Keratinocyte (primary cell): ENCODE data around the gene ABHD12B. TPM values are rescaled to one million over a fixed set of nuclear protein-coding genes. Genes with fewer than 3 reads are reported as not detected.

ENCODE experiments used
- DNase-seq: peaks from one replicate; pipeline ENCODE4 v3.0.0-alpha.2; 2011; ENCODE audit warnings: low read depth, missing footprints, low spot score
- FAIRE-seq: peaks from 2 replicates; lab custom pipeline; 2011; peaks lifted over from hg19 to GRCh38; lab: Jason Lieb, UNC
- H2AFZ ChIP-seq: 2 replicates; pipeline ENCODE4 v1.6.0; 2012; ENCODE audit warnings: low read length, control low read depth, inconsistent platforms; ENCODE audit not compliant: control insufficient read depth
- H3K27ac ChIP-seq: 2 replicates; pipeline ENCODE4 v1.5.1; 2011; ENCODE audit warnings: low read length; ENCODE audit not compliant: control insufficient read depth, insufficient read depth
- H3K27me3 ChIP-seq: 3 replicates; pipeline ENCODE4 v1.6.0; 2011; ENCODE audit warnings: low read length; ENCODE audit not compliant: control insufficient read depth, insufficient read depth; ENCODE audit errors: extremely low read depth
- H3K36me3 ChIP-seq, 2 experiments: 2 replicates in 1 of 2; 3 replicates in 1 of 2; pipeline ENCODE4 v1.5.1; 2011; ENCODE audit warnings: low read length in 2 of 2, mild to moderate bottlenecking in 1 of 2; ENCODE audit not compliant: control insufficient read depth in 2 of 2, insufficient read depth in 2 of 2; ENCODE audit errors: extremely low read depth in 1 of 2
- H3K4me1 ChIP-seq: 3 replicates; pipeline ENCODE4 v1.5.1; 2011; ENCODE audit warnings: low read length; ENCODE audit not compliant: control insufficient read depth, insufficient read depth; ENCODE audit errors: extremely low read depth
- H3K4me2 ChIP-seq: 3 replicates; pipeline ENCODE4 v1.6.0; 2011; ENCODE audit warnings: low read depth, low read length; ENCODE audit not compliant: control insufficient read depth, insufficient read depth; ENCODE audit errors: extremely low read depth
- H3K4me3 ChIP-seq, 3 experiments: fragments of 200-600 bp in 1 of 3; sonication (generic) in 1 of 3; 2 replicates in 2 of 3; 3 replicates in 1 of 3; pipeline ENCODE4 v1.5.1; 2011 to 2016; ENCODE audit warnings: low read length in 3 of 3, mild to moderate bottlenecking in 3 of 3, control low read depth in 2 of 3, inconsistent platforms in 1 of 3, low read depth in 1 of 3, mixed read lengths in 1 of 3, mixed run types in 1 of 3, moderate library complexity in 1 of 3; ENCODE audit not compliant: control insufficient read depth in 2 of 3, insufficient read depth in 2 of 3; ENCODE audit errors: extremely low read depth in 1 of 3
- H3K79me2 ChIP-seq: 2 replicates; pipeline ENCODE4 v1.6.0; 2012; ENCODE audit warnings: low read length; ENCODE audit not compliant: control insufficient read depth, insufficient read depth
- H3K9ac ChIP-seq: 3 replicates; pipeline ENCODE4 v1.6.0; 2011; ENCODE audit warnings: low read length; ENCODE audit not compliant: control insufficient read depth, insufficient read depth; ENCODE audit errors: extremely low read depth
- H3K9me1 ChIP-seq: 3 replicates; pipeline ENCODE4 v1.6.0; 2011; ENCODE audit warnings: low read length; ENCODE audit not compliant: control insufficient read depth, insufficient read depth; ENCODE audit errors: extremely low read depth
- H3K9me3 ChIP-seq: 2 replicates; pipeline ENCODE4 v1.5.1; 2012; ENCODE audit warnings: low read depth, low read length; ENCODE audit not compliant: control insufficient read depth
- H4K20me1 ChIP-seq: 3 replicates; pipeline ENCODE4 v1.6.0; 2011; ENCODE audit warnings: low read length; ENCODE audit not compliant: control insufficient read depth, insufficient read depth; ENCODE audit errors: extremely low read depth
- EZH2 ChIP-seq: IDR thresholded peaks from one replicate; pipeline ENCODE4 v1.6.1; 2012; ENCODE audit warnings: inconsistent platforms, mild to moderate bottlenecking, low read length, moderate library complexity
- dilution Hi-C: fragments of 300-500 bp; cut with MboI; formaldehyde crosslinking; loops from one replicate; pipeline ENCODE4 v1.7.0; 2020; ENCODE audit warnings: low sequenced_read_pairs; ENCODE audit not compliant: extremely low pct_ligation_motif_present
- polyA plus RNA-seq, 5 experiments: library from polyadenylated mRNA; depleted of rRNA in 3 of 5; stranded (reverse) in 3 of 5; stranded (forward) in 1 of 5; unstranded in 1 of 5; fragments of >200 nt; gene quantifications; 1 replicate in 1 of 5; 2 replicates in 3 of 5; 3 replicates in 1 of 5; pipeline versions ENCODE4 v1.2.1 to v1.2.3, GENCODE V29; 2011 to 2012; ENCODE audit warnings: missing spikeins in 2 of 5, low read depth in 1 of 5, low replicate concordance in 1 of 5
- TF ChIP-seq, protein P1 (sequence below), 3 experiments: IDR thresholded peaks in 1 of 3; conservative IDR thresholded peaks in 1 of 3; optimal IDR thresholded peaks in 1 of 3; 2 replicates in 2 of 3; 3 replicates in 1 of 3; pipeline versions ENCODE3 to v1.5.1; 2011; ENCODE audit warnings: low read length in 3 of 3, mild to moderate bottlenecking in 3 of 3, moderate library complexity in 2 of 3, control low read depth in 1 of 3, inconsistent platforms in 1 of 3; ENCODE audit not compliant: insufficient read depth in 2 of 3; ENCODE audit errors: extremely low read depth in 1 of 3

ABHD12B gene
- polyA plus RNA-seq, 1 donor (not counting 4 experiments of a cell fraction or from before 2014, with no cell fraction given), result not detected

DNA sequence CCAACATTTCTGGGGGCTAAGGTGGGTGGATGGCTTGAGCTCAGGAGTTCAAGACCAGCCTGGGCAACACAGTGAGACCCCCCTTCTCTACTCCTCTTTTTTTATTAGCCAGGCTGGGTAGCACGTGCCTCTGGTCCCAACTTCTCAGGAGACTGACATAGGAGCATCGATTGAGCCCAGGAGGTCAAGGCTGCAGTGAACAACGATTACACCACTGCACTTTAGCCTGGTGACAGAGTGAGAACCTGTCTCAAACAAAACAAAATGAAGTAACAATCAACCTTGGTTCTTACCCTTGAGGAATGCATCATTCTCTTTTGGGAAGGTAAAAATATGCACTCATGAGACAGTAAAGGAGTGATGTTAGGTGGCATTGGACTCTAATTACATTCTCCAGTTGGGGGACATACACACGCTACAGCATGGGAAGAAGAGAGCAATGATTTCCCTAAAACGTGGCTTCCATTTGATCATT is 37.0 kb upstream of the ABHD12B start:
- no peak overlapping the region for H3K4me2 ChIP-seq
- dilution Hi-C loops, result no loop called here
- no peak for FAIRE-seq

DNA sequence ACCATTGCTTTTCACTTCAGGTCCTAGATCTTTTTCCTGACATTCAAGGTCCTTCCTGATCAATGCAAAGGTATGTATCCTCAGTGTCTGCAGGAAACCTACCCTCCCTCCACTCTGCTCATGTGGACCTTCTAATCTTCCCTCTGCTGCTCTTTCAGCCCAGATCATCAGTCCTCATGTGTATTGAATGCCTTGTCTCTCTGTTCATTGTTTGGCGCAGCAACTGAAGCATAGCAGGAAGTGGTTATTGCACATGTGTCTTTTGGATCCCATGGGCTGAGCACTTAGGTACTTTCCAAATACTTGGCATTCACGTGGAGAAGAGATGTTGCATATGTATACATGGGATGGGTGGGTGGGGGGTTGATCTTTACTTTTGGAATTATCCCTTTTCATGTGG is 36.6 kb upstream of the ABHD12B start:
- H2AFZ ChIP-seq, result peak overlapping the region; percentile 29

More for the DNA sequence above, 37.0 kb upstream of the ABHD12B start:
- no peak for TF ChIP-seq EZH2
- TF ChIP-seq, protein P1, sequence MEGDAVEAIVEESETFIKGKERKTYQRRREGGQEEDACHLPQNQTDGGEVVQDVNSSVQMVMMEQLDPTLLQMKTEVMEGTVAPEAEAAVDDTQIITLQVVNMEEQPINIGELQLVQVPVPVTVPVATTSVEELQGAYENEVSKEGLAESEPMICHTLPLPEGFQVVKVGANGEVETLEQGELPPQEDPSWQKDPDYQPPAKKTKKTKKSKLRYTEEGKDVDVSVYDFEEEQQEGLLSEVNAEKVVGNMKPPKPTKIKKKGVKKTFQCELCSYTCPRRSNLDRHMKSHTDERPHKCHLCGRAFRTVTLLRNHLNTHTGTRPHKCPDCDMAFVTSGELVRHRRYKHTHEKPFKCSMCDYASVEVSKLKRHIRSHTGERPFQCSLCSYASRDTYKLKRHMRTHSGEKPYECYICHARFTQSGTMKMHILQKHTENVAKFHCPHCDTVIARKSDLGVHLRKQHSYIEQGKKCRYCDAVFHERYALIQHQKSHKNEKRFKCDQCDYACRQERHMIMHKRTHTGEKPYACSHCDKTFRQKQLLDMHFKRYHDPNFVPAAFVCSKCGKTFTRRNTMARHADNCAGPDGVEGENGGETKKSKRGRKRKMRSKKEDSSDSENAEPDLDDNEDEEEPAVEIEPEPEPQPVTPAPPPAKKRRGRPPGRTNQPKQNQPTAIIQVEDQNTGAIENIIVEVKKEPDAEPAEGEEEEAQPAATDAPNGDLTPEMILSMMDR (optimal IDR thresholded peaks at IDR 0.05 in 1 of 3, IDR thresholded peaks at IDR 0.05 in 1 of 3, conservative IDR thresholded peaks at IDR 0.05 in 1 of 3; ENCODE audit: extremely low read depth in 1 of 3, insufficient read depth in 2 of 3, low read length in 3 of 3), result no peak
- no peaks in the 10 kb centered on the region for H4K20me1 ChIP-seq
- no peak overlapping the region for H2AFZ ChIP-seq
- H3K79me2 ChIP-seq, result peaks cover 4% of the 10 kb centered on the region
- H3K4me1 ChIP-seq, result peaks cover 5% of the 10 kb centered on the region
- H3K4me3 ChIP-seq, result no peak overlapping the region
- no peaks in the 10 kb centered on the region for H3K9me1 ChIP-seq
- DNase-seq, result no peak
- no peak overlapping the region for H3K27ac ChIP-seq
- H3K36me3 ChIP-seq, result no peaks in the 10 kb centered on the region
- H3K27me3 ChIP-seq, result no peaks in the 10 kb centered on the region
- no peaks in the 10 kb centered on the region for H3K9me3 ChIP-seq
- no peak overlapping the region for H3K9ac ChIP-seq

More for the DNA sequence above, 36.6 kb upstream of the ABHD12B start:
- TF ChIP-seq EZH2, result no peak
- TF ChIP-seq, protein P1 (optimal IDR thresholded peaks at IDR 0.05 in 1 of 3, IDR thresholded peaks at IDR 0.05 in 1 of 3, conservative IDR thresholded peaks at IDR 0.05 in 1 of 3; ENCODE audit: extremely low read depth in 1 of 3, insufficient read depth in 2 of 3, low read length in 3 of 3), result no peak
- H3K4me2 ChIP-seq, result no peak overlapping the region
- DNase-seq (no peak), FAIRE-seq (peak; percentile 76)
- no peaks in the 10 kb centered on the region for H3K36me3 ChIP-seq
- H3K9me3 ChIP-seq, result no peaks in the 10 kb centered on the region
- no peak overlapping the region for H3K4me3 ChIP-seq
- H3K27ac ChIP-seq, result no peak overlapping the region
- dilution Hi-C loops, result no loop called here
- peaks cover 4% of the 10 kb centered on the region for H3K4me1 ChIP-seq
- H3K27me3 ChIP-seq, result no peaks in the 10 kb centered on the region
- no peaks in the 10 kb centered on the region for H3K9me1 ChIP-seq
- H3K79me2 ChIP-seq, result no peaks in the 10 kb centered on the region
- H3K9ac ChIP-seq, result no peak overlapping the region
- no peaks in the 10 kb centered on the region for H4K20me1 ChIP-seq
